Fibroblast of the aortic adventitia (primary cell): ENCODE data around the gene RFC2. TPM values are rescaled to one million over a fixed set of nuclear protein-coding genes. Genes with fewer than 3 reads are reported as not detected.
"Not testable (repeated sequence)": the region's sequence is repeated elsewhere in the genome, so short reads cannot be mapped to it uniquely, and the experiment has no call there.

Experiments used
- DNase-seq: peaks from one replicate; pipeline ENCODE4 v3.0.0-alpha.2; 2010; ENCODE audit warnings: low read depth
- H3K4me3 ChIP-seq: 2 replicates; pipeline ENCODE4 v1.5.1; 2011; ENCODE audit warnings: low read depth, mild to moderate bottlenecking, control low read depth, low read length, moderate library complexity
- total RNA-seq: library from RNA; depleted of rRNA; stranded (reverse); fragments of >200 nt; gene quantifications from 2 replicates; pipeline ENCODE4 v1.2.3, GENCODE V29; 2012; ENCODE audit warnings: low replicate concordance
- TF ChIP-seq, protein P1 (sequence below): IDR thresholded peaks from 2 replicates; pipeline ENCODE4 v1.5.1; 2011; ENCODE audit warnings: mild to moderate bottlenecking, low read length, control low read depth, inconsistent platforms; ENCODE audit not compliant: insufficient read depth

Gene RFC2
- total RNA-seq, 1 donor, result 39.0 TPM

- peak overlapping the region; percentile 54 for H3K4me3 ChIP-seq
- TF ChIP-seq, protein P1, sequence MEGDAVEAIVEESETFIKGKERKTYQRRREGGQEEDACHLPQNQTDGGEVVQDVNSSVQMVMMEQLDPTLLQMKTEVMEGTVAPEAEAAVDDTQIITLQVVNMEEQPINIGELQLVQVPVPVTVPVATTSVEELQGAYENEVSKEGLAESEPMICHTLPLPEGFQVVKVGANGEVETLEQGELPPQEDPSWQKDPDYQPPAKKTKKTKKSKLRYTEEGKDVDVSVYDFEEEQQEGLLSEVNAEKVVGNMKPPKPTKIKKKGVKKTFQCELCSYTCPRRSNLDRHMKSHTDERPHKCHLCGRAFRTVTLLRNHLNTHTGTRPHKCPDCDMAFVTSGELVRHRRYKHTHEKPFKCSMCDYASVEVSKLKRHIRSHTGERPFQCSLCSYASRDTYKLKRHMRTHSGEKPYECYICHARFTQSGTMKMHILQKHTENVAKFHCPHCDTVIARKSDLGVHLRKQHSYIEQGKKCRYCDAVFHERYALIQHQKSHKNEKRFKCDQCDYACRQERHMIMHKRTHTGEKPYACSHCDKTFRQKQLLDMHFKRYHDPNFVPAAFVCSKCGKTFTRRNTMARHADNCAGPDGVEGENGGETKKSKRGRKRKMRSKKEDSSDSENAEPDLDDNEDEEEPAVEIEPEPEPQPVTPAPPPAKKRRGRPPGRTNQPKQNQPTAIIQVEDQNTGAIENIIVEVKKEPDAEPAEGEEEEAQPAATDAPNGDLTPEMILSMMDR, result peak; percentile 94
- DNase-seq, result peak; percentile 70
Observed at GRCh38 chr7:74206589-74207120, 47.5 kb downstream of the RFC2 start.

- not testable (repeated sequence) for H3K4me3 ChIP-seq, DNase-seq
Observed at GRCh38 chr7:74206052-74206451, 48.1 kb downstream of the RFC2 start.

- H3K4me3 ChIP-seq, result no peak overlapping the region
- DNase-seq, result no peak
- TF ChIP-seq, protein P1, result no peak
Observed at GRCh38 chr7:74203956-74204618, 50.1 kb downstream of the RFC2 start.

GRCh38 chr7:74202841-74203556 lies 51.2 kb downstream of the RFC2 start:
- no peak overlapping the region for H3K4me3 ChIP-seq
- DNase-seq, result peak; percentile 67
- TF ChIP-seq, protein P1, result peak; percentile 67

DNA sequence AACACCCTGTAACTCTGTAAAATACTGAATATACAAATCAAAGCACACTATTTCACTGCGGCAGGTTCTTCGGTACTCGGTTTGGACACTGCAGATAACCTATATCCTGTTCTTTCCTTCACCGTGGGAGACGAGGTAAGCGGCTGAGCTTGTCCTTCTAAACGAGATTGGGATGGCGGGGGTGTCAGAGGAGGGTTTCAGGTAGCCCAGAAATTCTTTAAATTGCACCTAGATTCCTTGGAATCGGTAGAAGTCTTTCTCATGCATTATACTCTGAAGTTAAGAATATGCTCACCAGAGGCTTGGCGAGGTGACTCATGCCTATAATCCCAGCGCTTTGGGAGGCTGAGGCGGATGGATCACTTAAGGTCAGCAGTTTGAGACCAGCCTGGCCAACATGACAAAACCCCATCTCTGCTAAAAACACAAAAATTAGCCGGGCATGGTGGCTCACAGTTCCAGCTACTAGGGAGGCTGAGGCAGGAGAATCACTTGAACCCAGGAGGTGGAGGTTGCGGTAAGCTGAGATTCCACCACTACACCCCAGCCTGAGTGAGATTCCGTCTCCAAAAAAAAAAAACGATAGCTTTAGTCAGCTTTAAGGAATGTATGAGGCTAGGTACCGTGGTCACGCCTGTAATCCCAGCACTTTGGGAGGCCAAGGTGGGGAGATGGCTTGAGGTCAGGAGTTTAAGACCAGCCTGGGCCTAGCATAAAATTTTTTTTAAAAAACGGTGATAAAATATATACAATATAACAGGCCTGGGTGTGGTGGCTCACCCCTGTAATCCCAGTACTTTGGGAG lies 54.4 kb downstream of the RFC2 start:
- TF ChIP-seq, protein P1, result no peak
- no peak overlapping the region for H3K4me3 ChIP-seq
- no peak for DNase-seq

- TF ChIP-seq, protein P1, result no peak
- no peak for DNase-seq
- H3K4me3 ChIP-seq, result no peak overlapping the region
Observed at GRCh38 chr7:74197449-74198124, 56.6 kb downstream of the RFC2 start.

GRCh38 chr7:74195968-74196654 lies 58.1 kb downstream of the RFC2 start:
- not testable (repeated sequence) for H3K4me3 ChIP-seq, DNase-seq

GRCh38 chr7:74195139-74195860 lies 58.9 kb downstream of the RFC2 start:
- H3K4me3 ChIP-seq, DNase-seq: not testable (repeated sequence)
